ENCODE measurements around the gene AURKAIP1. TPM values are rescaled to one million over a fixed set of nuclear protein-coding genes. Genes with fewer than 3 reads are reported as not detected.
"Not testable (repeated sequence)": the region's sequence is repeated elsewhere in the genome, so short reads cannot be mapped to it uniquely, and the experiment has no call there.

Gene AURKAIP1
- total RNA-seq (20.7 TPM), polyA plus RNA-seq (158 TPM)

- peak within 1 kb of the TSS; percentile 84 for H3K4me3 ChIP-seq (ENCODE audit: low read depth, low read length)
- DNase-seq (ENCODE audit: extremely low spot score) = peak; percentile 99
- peak within 1 kb of the TSS; percentile 94 for H3K27ac ChIP-seq (ENCODE audit: low read depth)
- no peaks in the 10 kb centered on the region for H3K36me3 ChIP-seq (ENCODE audit: insufficient read depth)
- WGBS = under 1% methylated on average over 85 of the region's 85 CpGs
- no peaks in the 10 kb centered on the region for H3K4me1 ChIP-seq (ENCODE audit: insufficient read depth)
These were observed at the start of gene AURKAIP1 for GRCh38 chr1:1374929-1375662. AURKAIP1 (minus strand) TSS chr1:1375207; CDS start chr1:1374756, 451 bp downstream.

- DNase-seq (ENCODE audit: extremely low spot score) = no peak
- Histone ChIP-seq H3K27ac (ENCODE audit: low read depth) (no peak overlapping the region), H3K36me3 (ENCODE audit: insufficient read depth) (no peaks in the 10 kb centered on the region), H3K4me1 (ENCODE audit: insufficient read depth) (no peaks in the 10 kb centered on the region), H3K4me3 (ENCODE audit: low read depth, low read length) (no peak overlapping the region)
- WGBS = 79% methylated on average over 15 of the region's 15 CpGs
These were observed 49.7 kb upstream of the AURKAIP1 start for GRCh38 chr1:1424707-1425106.

DNA sequence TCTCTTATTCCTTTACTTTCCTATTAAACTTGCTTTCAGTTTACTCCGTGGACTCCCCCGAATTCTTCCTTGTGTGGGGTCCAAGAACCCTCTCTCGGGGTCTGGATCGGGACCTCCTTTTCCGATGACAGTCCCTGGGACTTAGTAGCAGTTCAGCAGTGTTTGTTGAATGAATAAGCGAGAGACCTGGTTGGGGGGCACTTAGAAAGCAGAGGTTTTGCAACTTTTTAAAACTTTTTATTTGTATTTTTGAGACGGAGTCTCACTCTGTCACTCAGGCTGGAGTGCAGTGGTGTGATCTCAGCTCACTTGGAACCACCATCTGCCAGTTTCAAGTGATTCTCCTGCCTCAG is 48.2 kb upstream of the AURKAIP1 start:
- no peak overlapping the region for H3K4me3 ChIP-seq (ENCODE audit: low read depth, low read length)
- DNase-seq (ENCODE audit: extremely low spot score) = no peak
- no peaks in the 10 kb centered on the region for H3K36me3 ChIP-seq (ENCODE audit: insufficient read depth)
- no peaks in the 10 kb centered on the region for H3K4me1 ChIP-seq (ENCODE audit: insufficient read depth)
- H3K27ac ChIP-seq (ENCODE audit: low read depth) = no peak overlapping the region
- WGBS = 82% methylated on average over 7 of the region's 7 CpGs

- Histone ChIP-seq H3K4me3 (ENCODE audit: low read depth, low read length) (no peak overlapping the region), H3K36me3 (ENCODE audit: insufficient read depth) (no peaks in the 10 kb centered on the region), H3K27ac (ENCODE audit: low read depth) (peak overlapping the region; percentile 45), H3K4me1 (ENCODE audit: insufficient read depth) (no peaks in the 10 kb centered on the region)
- no peak for DNase-seq (ENCODE audit: extremely low spot score)
- WGBS = 44% methylated on average over 29 of the region's 29 CpGs
These were observed 47.6 kb upstream of the AURKAIP1 start for GRCh38 chr1:1422465-1423244.

- WGBS = 75% methylated on average over 7 of the region's 7 CpGs
- Histone ChIP-seq H3K27ac (ENCODE audit: low read depth) (no peak overlapping the region), H3K36me3 (ENCODE audit: insufficient read depth) (no peaks in the 10 kb centered on the region), H3K4me1 (ENCODE audit: insufficient read depth) (no peaks in the 10 kb centered on the region), H3K4me3 (ENCODE audit: low read depth, low read length) (no peak overlapping the region)
- no peak for DNase-seq (ENCODE audit: extremely low spot score)
These were observed 47.0 kb upstream of the AURKAIP1 start for GRCh38 chr1:1421907-1422464.

- no peaks in the 10 kb centered on the region for H3K36me3 ChIP-seq (ENCODE audit: insufficient read depth)
- peak within 1 kb of the TSS; percentile 69 for H3K4me3 ChIP-seq (ENCODE audit: low read depth, low read length)
- no peak for DNase-seq (ENCODE audit: extremely low spot score)
- 77% methylated on average over 18 of the region's 18 CpGs for WGBS
- H3K4me1 ChIP-seq (ENCODE audit: insufficient read depth) = no peaks in the 10 kb centered on the region
- H3K27ac ChIP-seq (ENCODE audit: low read depth) = peak within 1 kb of the TSS; percentile 75
These were observed 46.3 kb upstream of the AURKAIP1 start, which contains the start of gene ANKRD65 for GRCh38 chr1:1421147-1421906. ANKRD65 (minus strand) TSS chr1:1421276; CDS start chr1:1421005, 271 bp downstream.

GRCh38 chr1:1420654-1421141 is 45.7 kb upstream of the AURKAIP1 start:
- no peaks in the 10 kb centered on the region for H3K36me3 ChIP-seq (ENCODE audit: insufficient read depth)
- peak overlapping the region; percentile 69 for H3K4me3 ChIP-seq (ENCODE audit: low read depth, low read length)
- no peak overlapping the region for H3K27ac ChIP-seq (ENCODE audit: low read depth)
- 74% methylated on average over 12 of the region's 12 CpGs for WGBS
- no peak for DNase-seq (ENCODE audit: extremely low spot score)
- H3K4me1 ChIP-seq (ENCODE audit: insufficient read depth) = no peaks in the 10 kb centered on the region

GRCh38 chr1:1419813-1420653 is 45.0 kb upstream of the AURKAIP1 start:
- 12% methylated on average over 112 of the region's 112 CpGs for WGBS
- Histone ChIP-seq H3K4me1 (ENCODE audit: insufficient read depth) (no peaks in the 10 kb centered on the region), H3K27ac (ENCODE audit: low read depth) (peak overlapping the region; percentile 42), H3K36me3 (ENCODE audit: insufficient read depth) (no peaks in the 10 kb centered on the region), H3K4me3 (ENCODE audit: low read depth, low read length) (peak overlapping the region; percentile 69)
- DNase-seq (ENCODE audit: extremely low spot score) = no peak

DNA sequence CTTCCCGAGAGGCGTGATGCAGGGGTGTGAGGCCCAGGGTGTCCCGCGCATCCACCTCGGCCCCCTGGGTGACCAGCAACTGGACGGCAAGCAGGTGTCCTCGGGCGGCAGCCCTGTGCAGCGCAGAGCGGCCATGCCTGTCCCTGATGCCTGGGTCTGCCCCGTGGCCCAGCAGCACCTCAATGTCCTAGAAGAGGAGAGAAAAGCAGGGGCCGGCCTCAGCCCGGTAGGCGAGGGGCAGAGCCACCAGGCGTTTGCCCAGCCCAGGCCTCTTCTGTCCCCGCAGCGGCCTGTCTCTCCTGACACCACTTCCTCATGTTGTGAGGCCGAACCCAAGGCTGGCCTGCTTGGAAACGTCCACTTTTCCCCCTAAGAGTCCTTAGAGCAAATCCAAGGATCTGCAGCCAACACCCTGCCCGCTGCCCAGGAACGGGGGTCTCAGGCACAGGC is 44.4 kb upstream of the AURKAIP1 start:
- peak overlapping the region; percentile 69 for H3K4me3 ChIP-seq (ENCODE audit: low read depth, low read length)
- H3K4me1 ChIP-seq (ENCODE audit: insufficient read depth) = no peaks in the 10 kb centered on the region
- H3K27ac ChIP-seq (ENCODE audit: low read depth) = peak overlapping the region; percentile 42
- 84% methylated on average over 21 of the region's 21 CpGs for WGBS
- no peak for DNase-seq (ENCODE audit: extremely low spot score)
- no peaks in the 10 kb centered on the region for H3K36me3 ChIP-seq (ENCODE audit: insufficient read depth)

GRCh38 chr1:1418464-1419362 is 43.7 kb upstream of the AURKAIP1 start:
- Histone ChIP-seq H3K4me1 (ENCODE audit: insufficient read depth) (no peaks in the 10 kb centered on the region), H3K36me3 (ENCODE audit: insufficient read depth) (no peaks in the 10 kb centered on the region), H3K4me3 (ENCODE audit: low read depth, low read length) (no peak overlapping the region), H3K27ac (ENCODE audit: low read depth) (no peak overlapping the region)
- DNase-seq (ENCODE audit: extremely low spot score) = no peak
- 91% methylated on average over 26 of the region's 26 CpGs for WGBS

GRCh38 chr1:1417825-1418463 is 42.9 kb upstream of the AURKAIP1 start:
- not testable (repeated sequence) for DNase-seq (ENCODE audit: extremely low spot score); H3K36me3 ChIP-seq (ENCODE audit: insufficient read depth); H3K4me1 ChIP-seq (ENCODE audit: insufficient read depth); H3K27ac ChIP-seq (ENCODE audit: low read depth); H3K4me3 ChIP-seq (ENCODE audit: low read depth, low read length)
- 82% methylated on average over 25 of the region's 25 CpGs for WGBS
